Measurements from ENCODE around the gene VSTM2L. TPM values are rescaled to one million over a fixed set of nuclear protein-coding genes. Genes with fewer than 3 reads are reported as not detected.

VSTM2L gene
- polyA plus RNA-seq, 2 of the 4 experiments (the other 2 are of a cell fraction) = 2.0 to 5.8 TPM

DNA sequence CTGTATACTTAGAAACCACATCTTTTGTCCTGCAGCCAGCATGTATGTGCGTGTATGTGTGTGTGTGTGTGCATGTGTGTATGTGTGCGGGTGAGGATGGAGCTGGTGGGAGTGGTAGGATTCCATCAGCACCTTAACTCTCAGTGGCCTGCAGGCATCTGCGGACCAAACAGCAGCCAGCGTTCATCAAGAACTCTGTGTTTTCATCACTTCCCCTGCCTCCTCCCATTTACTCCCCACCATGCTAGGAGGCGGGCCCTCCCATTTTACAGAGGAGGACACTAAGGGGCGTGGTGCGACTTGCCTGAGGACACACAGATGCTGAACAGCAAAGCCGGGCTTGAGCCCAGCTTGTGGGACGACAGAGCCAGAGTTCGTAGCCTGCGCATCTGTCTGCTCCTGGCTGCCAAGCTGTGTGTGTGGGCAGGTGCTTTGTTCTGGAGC is 8.9 kb downstream of the VSTM2L start (continued):
- TF ChIP-seq, protein P1, sequence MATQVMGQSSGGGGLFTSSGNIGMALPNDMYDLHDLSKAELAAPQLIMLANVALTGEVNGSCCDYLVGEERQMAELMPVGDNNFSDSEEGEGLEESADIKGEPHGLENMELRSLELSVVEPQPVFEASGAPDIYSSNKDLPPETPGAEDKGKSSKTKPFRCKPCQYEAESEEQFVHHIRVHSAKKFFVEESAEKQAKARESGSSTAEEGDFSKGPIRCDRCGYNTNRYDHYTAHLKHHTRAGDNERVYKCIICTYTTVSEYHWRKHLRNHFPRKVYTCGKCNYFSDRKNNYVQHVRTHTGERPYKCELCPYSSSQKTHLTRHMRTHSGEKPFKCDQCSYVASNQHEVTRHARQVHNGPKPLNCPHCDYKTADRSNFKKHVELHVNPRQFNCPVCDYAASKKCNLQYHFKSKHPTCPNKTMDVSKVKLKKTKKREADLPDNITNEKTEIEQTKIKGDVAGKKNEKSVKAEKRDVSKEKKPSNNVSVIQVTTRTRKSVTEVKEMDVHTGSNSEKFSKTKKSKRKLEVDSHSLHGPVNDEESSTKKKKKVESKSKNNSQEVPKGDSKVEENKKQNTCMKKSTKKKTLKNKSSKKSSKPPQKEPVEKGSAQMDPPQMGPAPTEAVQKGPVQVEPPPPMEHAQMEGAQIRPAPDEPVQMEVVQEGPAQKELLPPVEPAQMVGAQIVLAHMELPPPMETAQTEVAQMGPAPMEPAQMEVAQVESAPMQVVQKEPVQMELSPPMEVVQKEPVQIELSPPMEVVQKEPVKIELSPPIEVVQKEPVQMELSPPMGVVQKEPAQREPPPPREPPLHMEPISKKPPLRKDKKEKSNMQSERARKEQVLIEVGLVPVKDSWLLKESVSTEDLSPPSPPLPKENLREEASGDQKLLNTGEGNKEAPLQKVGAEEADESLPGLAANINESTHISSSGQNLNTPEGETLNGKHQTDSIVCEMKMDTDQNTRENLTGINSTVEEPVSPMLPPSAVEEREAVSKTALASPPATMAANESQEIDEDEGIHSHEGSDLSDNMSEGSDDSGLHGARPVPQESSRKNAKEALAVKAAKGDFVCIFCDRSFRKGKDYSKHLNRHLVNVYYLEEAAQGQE (IDR thresholded peaks at IDR 0.05) = no peak
- TF ChIP-seq, protein P2, sequence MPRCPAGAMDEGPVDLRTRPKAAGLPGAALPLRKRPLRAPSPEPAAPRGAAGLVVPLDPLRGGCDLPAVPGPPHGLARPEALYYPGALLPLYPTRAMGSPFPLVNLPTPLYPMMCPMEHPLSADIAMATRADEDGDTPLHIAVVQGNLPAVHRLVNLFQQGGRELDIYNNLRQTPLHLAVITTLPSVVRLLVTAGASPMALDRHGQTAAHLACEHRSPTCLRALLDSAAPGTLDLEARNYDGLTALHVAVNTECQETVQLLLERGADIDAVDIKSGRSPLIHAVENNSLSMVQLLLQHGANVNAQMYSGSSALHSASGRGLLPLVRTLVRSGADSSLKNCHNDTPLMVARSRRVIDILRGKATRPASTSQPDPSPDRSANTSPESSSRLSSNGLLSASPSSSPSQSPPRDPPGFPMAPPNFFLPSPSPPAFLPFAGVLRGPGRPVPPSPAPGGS (IDR thresholded peaks at IDR 0.05) = no peak
- no peak for TF ChIP-seq CHD2 (IDR thresholded peaks at IDR 0.05; ENCODE audit: low read length, partially characterized antibody)

DNA sequence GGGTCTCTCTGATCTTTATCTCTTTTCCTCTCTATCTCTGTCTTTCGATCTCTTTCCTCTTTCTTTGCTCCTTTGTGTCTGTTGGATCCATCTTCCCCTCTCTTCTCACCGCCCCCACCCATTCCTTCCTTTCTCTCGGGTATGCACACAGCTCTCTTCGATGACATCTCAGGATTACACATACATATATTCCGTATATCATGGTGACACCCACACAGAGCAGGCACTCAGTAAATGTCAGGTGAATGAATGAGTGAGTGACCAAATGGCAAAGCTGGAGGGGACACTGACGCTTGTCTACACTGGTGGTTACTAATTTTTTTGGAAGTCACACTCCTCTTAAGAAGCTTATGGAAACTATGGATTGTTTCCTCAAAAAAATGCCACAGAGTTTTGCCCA is 9.9 kb downstream of the VSTM2L start:
- H3K4me2 ChIP-seq = no peak overlapping the region
- no peak for FAIRE-seq
- ATAC-seq = no peak
- peaks cover 21% of the 10 kb centered on the region for H3K4me1 ChIP-seq
- TF ChIP-seq, protein P1 (IDR thresholded peaks at IDR 0.05) = no peak
- TF ChIP-seq EHMT2 (IDR thresholded peaks at IDR 0.05; ENCODE audit: low read depth) = no peak
- TF ChIP-seq, protein P3, sequence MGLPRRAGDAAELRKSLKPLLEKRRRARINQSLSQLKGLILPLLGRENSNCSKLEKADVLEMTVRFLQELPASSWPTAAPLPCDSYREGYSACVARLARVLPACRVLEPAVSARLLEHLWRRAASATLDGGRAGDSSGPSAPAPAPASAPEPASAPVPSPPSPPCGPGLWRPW (IDR thresholded peaks at IDR 0.05) = no peak
- TF ChIP-seq, protein P4, sequence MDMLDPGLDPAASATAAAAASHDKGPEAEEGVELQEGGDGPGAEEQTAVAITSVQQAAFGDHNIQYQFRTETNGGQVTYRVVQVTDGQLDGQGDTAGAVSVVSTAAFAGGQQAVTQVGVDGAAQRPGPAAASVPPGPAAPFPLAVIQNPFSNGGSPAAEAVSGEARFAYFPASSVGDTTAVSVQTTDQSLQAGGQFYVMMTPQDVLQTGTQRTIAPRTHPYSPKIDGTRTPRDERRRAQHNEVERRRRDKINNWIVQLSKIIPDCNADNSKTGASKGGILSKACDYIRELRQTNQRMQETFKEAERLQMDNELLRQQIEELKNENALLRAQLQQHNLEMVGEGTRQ (IDR thresholded peaks at IDR 0.05) = no peak
- TF ChIP-seq RCOR1 (IDR thresholded peaks at IDR 0.05; ENCODE audit: low read depth, low read length) = no peak
- no peak for TF ChIP-seq EHF (CRISPR knock-in tag; IDR thresholded peaks at IDR 0.05)
- no peak for TF ChIP-seq KDM1A (IDR thresholded peaks at IDR 0.05; ENCODE audit: low read depth)
- TF ChIP-seq TP53 (CRISPR knock-in tag; IDR thresholded peaks at IDR 0.05) = no peak
- no peak for TF ChIP-seq HOXB13 (CRISPR knock-in tag; IDR thresholded peaks at IDR 0.05; ENCODE audit: low read depth)
- no peak for TF ChIP-seq BHLHE40 (IDR thresholded peaks at IDR 0.05; ENCODE audit: low read depth, low read length)
- H3K9me3 ChIP-seq = no peaks in the 10 kb centered on the region
- CTCF ChIA-PET = interaction anchor here (0.7 to 1.2 kb wide), 3 partner anchors 308 to 403 kb away, joined by 3 to 4 read pairs (median 3); no protein-coding TSS in a partner anchor
- POLR2A ChIA-PET = no interaction called here
- DNase-seq (ENCODE audit: low read depth in 1 of 2, low spot score in 1 of 2) = no peak
- H3K27ac ChIP-seq = peak overlapping the region in 1 of 2 experiments; percentile 50; a peak in 2 of 6 replicates
- WGBS (ENCODE audit: missing lambda C conversion rate) = 81% methylated on average over 6 of the region's 6 CpGs
- no peak overlapping the region for H3K4me3 ChIP-seq
